SK-N-DZ (cell line): ENCODE measurements around the gene TMEM131. TPM values are rescaled to one million over a fixed set of nuclear protein-coding genes. Genes with fewer than 3 reads are reported as not detected.
"Not testable (repeated sequence)": the region's sequence is repeated elsewhere in the genome, so short reads cannot be mapped to it uniquely, and the experiment has no call there.

ENCODE experiments used
- DNase-seq: peaks from one replicate; pipeline ENCODE4 v3.0.0-alpha.2; 2015; ENCODE audit warnings: low spot score
- polyA plus RNA-seq, 2 experiments: library from polyadenylated mRNA; depleted of rRNA; stranded (reverse); fragments of >200 nt; gene quantifications; 2 replicates each; pipeline ENCODE4 v1.2.3, GENCODE V29; 2014

TMEM131 gene, protein sequence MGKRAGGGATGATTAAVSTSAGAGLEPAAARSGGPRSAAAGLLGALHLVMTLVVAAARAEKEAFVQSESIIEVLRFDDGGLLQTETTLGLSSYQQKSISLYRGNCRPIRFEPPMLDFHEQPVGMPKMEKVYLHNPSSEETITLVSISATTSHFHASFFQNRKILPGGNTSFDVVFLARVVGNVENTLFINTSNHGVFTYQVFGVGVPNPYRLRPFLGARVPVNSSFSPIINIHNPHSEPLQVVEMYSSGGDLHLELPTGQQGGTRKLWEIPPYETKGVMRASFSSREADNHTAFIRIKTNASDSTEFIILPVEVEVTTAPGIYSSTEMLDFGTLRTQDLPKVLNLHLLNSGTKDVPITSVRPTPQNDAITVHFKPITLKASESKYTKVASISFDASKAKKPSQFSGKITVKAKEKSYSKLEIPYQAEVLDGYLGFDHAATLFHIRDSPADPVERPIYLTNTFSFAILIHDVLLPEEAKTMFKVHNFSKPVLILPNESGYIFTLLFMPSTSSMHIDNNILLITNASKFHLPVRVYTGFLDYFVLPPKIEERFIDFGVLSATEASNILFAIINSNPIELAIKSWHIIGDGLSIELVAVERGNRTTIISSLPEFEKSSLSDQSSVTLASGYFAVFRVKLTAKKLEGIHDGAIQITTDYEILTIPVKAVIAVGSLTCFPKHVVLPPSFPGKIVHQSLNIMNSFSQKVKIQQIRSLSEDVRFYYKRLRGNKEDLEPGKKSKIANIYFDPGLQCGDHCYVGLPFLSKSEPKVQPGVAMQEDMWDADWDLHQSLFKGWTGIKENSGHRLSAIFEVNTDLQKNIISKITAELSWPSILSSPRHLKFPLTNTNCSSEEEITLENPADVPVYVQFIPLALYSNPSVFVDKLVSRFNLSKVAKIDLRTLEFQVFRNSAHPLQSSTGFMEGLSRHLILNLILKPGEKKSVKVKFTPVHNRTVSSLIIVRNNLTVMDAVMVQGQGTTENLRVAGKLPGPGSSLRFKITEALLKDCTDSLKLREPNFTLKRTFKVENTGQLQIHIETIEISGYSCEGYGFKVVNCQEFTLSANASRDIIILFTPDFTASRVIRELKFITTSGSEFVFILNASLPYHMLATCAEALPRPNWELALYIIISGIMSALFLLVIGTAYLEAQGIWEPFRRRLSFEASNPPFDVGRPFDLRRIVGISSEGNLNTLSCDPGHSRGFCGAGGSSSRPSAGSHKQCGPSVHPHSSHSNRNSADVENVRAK (N-terminal part only)
- polyA plus RNA-seq (2014; cell fraction: cytosol; rRNA removed), result 7.8 and 10.3 TPM in 2 replicates
- 8.5 and 24.6 TPM in 2 replicates for polyA plus RNA-seq (2014; cell fraction: nucleus; rRNA removed)

- DNase-seq, result peak; percentile 92
These were observed at the start of gene TMEM131 for GRCh38 chr2:97995734-97996624. Gene TMEM131, minus strand, starts transcription at chr2:97995948. Its CDS starts 286 bp downstream, at chr2:97995662.

- DNase-seq, result not testable (repeated sequence)
These were observed 49.0 kb upstream of the TMEM131 start for GRCh38 chr2:98044730-98045129.

DNA sequence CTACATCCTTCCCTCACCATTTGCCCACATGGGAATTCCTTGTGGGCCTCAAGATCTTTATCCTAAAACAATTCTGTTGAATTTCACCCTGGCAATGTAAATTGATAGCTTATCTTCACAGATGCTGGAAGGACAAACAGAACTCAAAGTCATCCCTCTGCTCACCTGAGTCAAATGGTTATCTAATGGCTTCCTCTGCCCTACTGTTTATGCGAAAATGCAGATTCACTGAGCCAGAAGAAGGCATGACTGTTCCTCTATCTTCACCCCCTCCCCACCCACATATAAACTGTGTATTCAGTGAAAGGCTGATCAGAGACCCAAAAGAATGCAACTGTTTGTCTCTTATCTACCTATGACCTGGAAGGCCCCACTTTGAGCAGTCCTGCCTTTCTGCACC, 47.4 kb upstream of the TMEM131 start:
- DNase-seq, result no peak

- DNase-seq, result no peak
These were observed 44.7 kb upstream of the TMEM131 start for GRCh38 chr2:98040331-98040939.

DNA sequence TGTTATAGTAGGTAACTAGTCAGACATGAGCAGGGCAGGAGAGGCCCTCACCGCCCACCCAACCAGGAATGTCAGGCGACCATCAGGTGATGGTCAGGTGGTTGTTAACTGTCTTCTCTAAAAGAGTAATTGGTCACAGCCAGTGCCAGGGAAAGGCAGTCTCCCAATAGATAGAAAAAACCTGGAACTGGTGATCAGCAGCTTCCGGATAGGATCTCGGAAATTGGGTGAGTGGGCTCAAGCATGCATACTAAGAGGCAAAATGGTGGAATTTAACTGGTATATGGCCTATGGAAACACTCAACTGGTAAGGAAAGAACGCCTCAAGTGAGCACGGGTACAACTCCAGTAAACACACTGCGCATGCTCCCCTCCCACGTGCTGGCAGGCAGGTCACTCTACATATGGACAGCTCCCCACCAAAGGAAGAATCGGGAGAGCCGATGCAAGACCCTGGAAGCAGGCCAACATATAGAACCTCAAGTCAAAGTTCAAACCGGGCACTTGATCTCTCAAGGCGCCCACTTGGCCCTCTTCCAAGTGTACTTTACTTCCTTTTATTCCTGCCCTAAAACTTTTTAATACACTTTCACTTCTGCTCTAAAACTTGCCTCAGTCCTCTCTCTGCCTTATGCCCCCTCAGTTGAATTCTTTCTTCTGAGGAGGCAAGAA, 43.5 kb upstream of the TMEM131 start:
- no peak for DNase-seq

- DNase-seq, result no peak
These were observed 42.1 kb upstream of the TMEM131 start for GRCh38 chr2:98037666-98038336.

DNA sequence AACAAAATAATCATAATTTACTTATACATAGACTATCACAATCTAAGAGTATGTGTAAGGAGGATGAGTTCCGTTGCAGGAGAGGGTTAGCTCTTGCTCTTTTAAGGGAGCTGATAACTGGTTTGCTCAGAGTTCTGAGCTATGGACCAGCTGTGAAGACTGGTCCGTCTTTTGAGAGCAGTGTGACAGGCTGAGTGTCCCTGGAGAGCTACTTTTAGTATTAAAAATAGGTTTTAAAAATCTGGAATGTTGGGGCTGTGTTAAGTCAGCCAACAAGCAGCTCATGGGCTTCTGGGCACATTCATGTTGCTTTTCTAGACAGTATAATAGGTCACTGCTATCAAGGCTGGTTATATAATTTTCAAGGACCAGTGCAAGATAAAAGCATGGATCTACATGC, 41.5 kb upstream of the TMEM131 start:
- DNase-seq, result no peak

DNA sequence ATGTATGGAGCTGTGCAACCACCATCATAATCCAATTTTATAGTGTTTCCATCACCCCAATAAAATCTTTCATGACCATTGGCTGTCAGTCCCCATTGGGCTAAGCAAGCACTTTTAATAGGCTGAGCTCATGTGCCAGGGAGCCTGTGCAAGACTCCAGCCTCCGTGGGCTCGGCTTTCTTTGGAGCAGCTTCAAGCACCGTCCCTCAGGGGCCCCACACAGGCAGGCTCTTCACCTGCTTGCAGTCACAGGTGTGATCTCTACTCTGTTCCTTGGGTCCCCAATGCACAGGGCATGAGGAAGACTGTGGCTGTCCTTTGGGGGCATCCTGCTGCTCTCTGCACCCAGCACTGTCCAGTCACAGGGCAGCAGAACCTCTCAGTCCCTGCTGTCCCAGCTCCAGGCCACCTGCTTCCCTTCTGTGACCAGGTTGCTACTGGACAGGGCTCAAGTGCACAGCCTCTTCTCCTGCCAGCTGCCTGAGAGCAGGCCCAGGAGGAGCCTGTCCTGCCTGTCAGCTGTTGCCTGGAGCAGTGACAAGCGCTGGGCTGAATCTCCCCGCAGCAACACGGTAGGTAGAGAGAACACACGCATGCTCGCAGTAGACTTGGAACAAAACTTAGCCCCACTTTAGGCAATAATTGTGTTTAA, 40.7 kb upstream of the TMEM131 start:
- peak; percentile 26 for DNase-seq

DNA sequence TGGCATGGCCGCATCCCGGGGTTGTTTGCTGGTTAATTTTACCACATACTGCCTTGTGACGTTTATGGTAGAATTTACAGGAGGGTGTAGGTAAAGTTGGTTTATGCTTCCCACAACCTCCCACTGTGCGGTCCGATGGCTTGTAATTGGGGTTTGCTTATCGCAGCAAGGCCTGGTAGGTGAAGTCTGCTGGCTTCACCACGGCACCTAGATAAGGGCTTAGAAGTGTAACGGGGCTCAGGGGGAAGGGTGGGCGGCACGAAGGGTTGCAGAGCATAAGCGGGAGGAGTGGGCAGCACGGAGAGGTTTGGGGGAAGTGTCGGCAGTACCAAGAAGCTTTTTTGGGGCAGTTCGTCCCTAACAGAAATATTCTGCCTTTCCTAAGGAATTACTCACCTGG, 39.0 kb upstream of the TMEM131 start:
- DNase-seq, result no peak

GRCh38 chr2:98032086-98032485, 36.3 kb upstream of the TMEM131 start:
- DNase-seq, result no peak

DNA sequence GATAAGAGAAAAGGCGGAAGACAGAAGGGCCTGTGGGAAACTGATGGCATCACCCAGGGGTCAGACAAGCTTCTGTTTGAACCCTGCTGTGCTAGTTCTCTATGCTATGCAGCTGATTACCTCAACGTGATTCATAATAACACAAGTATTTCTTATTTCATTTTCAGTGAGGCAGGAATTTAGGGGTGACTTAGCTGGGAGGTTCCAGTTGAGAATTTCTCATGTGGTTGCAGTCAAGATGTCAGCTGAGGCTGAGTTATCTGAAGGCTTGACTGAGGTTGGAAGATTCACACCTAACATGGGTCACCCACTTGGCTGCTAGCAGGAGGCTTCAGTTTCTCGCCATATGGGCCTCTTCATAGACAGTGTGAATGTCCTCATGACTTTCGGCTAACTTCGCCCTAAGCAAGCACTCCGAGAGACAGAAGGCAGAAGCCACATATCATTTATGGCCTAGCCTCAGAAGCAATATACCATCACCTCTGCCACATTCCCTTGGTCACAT, 34.0 kb upstream of the TMEM131 start:
- DNase-seq, result no peak

DNA sequence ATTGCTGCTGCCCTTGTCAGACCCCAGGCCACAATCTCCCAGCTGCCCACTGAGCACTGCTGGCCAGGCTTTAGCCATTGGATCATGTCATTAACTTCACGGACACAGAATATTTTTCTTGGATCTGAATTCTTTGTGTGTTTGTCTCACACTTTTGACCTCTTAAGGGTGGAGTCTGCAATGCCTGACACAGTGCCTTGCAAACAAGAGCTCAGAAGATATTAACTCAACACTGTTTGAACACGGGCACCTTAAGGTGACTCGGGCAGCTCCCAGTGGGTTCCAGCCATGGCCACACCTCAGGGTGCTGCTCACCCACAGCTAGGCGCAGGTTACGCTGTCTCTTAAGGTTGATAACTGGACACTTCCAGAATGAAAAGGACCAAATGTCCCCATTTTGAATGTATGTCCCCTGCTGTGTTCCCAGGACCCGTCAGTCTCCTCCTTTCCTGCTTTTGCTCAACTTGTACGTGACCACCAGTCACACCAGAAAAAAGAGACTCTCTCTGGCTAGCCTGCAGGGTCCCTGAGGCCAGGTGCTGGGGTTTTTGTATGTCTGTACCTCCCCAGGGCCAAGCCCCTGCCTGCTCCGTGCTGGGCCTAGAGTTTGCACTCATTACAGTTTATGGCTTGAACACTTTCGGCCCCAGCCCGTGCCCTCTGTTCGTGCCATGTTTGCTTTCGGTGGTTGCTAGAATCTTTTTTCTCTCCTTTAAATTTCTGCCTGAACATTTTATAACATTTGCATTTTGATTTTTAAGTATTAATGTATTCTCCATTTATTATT, 33.4 kb upstream of the TMEM131 start:
- no peak for DNase-seq

DNA sequence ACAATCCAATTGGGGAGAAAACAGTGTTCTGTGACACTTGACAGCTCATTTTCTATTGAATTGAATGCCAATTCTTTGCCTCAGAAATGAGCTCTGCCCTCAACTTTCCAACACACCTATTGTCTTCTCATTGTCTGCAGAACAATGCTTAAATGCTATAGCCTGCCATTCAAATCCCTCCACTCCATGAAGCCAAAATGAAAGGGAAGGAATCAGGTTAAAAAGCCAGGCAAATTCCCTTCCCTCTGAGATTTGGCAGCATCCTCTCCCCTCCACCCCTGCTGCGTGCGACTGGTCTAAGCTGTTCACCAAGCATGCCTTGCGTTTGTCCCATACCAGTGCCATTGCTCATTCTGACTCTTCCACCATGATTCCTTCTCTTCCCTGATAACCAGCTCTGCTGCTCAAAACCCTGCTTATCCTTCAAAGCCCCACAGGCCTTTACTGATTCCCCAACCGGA, 32.4 kb upstream of the TMEM131 start:
- DNase-seq, result no peak

DNA sequence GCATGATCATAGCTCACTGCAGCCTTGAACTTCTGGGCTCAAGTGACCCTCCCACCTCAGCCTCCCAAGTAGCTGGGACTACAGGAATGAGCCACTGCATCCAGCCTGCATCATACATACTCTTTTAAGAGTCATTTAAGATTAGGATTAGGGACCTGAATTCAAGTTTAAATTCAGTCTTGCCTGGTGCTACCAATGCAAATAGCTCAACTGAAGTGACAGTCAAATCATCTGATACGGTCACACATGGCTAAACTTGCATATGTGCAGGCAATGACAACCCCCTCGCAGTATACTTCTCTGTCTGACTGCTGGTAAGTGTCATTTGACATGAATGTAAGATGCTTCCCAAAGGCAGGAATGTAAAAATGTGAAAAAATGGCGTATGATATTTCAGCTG, 31.8 kb upstream of the TMEM131 start:
- DNase-seq, result no peak

GRCh38 chr2:98026927-98027522, 31.3 kb upstream of the TMEM131 start:
- DNase-seq, result no peak

GRCh38 chr2:98026292-98026691, 30.5 kb upstream of the TMEM131 start:
- no peak for DNase-seq

DNA sequence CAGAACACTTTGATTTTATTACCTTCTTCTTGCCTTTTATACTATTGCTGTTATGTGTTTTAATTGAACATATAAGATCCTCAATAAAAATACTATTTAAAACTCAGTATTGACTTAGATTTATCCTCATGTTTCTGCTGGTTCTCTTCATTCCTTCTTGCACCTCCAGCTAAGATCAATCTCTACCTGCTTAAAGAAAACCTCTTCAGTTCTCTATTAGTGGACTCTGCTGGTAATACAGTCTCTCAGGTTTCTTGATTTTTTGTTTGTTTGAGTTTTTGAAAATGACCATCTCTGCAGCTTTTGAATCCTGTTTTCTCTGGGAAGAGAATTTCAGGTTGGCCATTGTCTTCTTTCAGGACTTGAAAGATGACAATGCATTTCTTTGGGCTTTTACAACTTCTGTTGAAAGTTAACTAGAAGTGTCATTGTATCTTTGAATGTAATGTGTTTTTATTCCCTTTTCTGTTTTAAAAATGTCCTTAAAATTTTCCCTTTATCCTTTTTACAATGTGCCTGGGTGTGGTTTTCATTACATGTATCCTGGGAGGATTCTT, 29.8 kb upstream of the TMEM131 start:
- DNase-seq, result no peak
